ENCODE data around the gene CTNS. TPM values are rescaled to one million over a fixed set of nuclear protein-coding genes. Genes with fewer than 3 reads are reported as not detected.
A peak's percentile ranks its signal among the peaks of the same experiment; 100 is the strongest.

The CTNS gene
- total and polyA plus RNA-seq, 2 of the 13 experiments (the other 11 are each of a cell fraction or from before 2014, with no cell fraction given) = 9.5 to 13.7 TPM

DNA sequence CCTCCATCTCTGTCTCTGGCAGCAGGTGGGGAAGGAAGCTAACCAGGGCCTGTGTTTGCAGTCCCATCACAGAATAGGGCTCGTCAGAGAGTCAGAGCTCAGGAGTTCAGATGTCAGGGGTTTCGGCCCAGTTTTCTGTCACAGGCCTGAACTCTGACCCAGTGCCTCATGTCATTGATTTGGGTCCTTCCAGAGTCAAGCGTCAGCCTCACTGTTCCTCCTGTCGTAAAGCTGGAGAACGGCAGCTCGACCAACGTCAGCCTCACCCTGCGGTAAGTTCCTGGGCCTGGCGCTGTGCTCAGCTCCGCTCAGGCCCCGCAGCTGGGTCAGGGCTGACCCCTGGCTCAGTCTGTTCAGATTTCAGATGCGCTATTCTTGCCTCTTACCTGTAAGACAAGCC is 10.7 kb downstream of the CTNS start (continued):
- TF ChIP-seq, protein P1, sequence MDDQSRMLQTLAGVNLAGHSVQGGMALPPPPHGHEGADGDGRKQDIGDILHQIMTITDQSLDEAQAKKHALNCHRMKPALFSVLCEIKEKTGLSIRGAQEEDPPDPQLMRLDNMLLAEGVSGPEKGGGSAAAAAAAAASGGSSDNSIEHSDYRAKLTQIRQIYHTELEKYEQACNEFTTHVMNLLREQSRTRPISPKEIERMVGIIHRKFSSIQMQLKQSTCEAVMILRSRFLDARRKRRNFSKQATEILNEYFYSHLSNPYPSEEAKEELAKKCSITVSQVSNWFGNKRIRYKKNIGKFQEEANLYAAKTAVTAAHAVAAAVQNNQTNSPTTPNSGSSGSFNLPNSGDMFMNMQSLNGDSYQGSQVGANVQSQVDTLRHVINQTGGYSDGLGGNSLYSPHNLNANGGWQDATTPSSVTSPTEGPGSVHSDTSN (CRISPR knock-in tag; IDR thresholded peaks at IDR 0.05; ENCODE audit: borderline replicate concordance) = no peak
- TF ChIP-seq, protein P2, sequence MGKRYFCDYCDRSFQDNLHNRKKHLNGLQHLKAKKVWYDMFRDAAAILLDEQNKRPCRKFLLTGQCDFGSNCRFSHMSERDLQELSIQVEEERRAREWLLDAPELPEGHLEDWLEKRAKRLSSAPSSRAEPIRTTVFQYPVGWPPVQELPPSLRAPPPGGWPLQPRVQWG (CRISPR knock-in tag; IDR thresholded peaks at IDR 0.05; ENCODE audit: borderline replicate concordance, low read depth) = no peak
- TF ChIP-seq ZFY (CRISPR knock-in tag; IDR thresholded peaks at IDR 0.05) = no peak
- TF ChIP-seq YEATS2 (CRISPR knock-in tag; IDR thresholded peaks at IDR 0.05; ENCODE audit: borderline replicate concordance) = no peak
- no peak for TF ChIP-seq ATRX (CRISPR knock-in tag; IDR thresholded peaks at IDR 0.05; ENCODE audit: borderline replicate concordance)
- TF ChIP-seq, protein P3, sequence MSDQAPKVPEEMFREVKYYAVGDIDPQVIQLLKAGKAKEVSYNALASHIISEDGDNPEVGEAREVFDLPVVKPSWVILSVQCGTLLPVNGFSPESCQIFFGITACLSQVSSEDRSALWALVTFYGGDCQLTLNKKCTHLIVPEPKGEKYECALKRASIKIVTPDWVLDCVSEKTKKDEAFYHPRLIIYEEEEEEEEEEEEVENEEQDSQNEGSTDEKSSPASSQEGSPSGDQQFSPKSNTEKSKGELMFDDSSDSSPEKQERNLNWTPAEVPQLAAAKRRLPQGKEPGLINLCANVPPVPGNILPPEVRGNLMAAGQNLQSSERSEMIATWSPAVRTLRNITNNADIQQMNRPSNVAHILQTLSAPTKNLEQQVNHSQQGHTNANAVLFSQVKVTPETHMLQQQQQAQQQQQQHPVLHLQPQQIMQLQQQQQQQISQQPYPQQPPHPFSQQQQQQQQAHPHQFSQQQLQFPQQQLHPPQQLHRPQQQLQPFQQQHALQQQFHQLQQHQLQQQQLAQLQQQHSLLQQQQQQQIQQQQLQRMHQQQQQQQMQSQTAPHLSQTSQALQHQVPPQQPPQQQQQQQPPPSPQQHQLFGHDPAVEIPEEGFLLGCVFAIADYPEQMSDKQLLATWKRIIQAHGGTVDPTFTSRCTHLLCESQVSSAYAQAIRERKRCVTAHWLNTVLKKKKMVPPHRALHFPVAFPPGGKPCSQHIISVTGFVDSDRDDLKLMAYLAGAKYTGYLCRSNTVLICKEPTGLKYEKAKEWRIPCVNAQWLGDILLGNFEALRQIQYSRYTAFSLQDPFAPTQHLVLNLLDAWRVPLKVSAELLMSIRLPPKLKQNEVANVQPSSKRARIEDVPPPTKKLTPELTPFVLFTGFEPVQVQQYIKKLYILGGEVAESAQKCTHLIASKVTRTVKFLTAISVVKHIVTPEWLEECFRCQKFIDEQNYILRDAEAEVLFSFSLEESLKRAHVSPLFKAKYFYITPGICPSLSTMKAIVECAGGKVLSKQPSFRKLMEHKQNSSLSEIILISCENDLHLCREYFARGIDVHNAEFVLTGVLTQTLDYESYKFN (CRISPR knock-in tag; conservative IDR thresholded peaks at IDR 0.05) = peak; percentile 24; the same call in 1 of the 2 replicates
- no peak for TF ChIP-seq MED1 (CRISPR knock-in tag; IDR thresholded peaks at IDR 0.05)
- TF ChIP-seq SOX5 (CRISPR knock-in tag; IDR thresholded peaks at IDR 0.05; ENCODE audit: borderline replicate concordance) = no peak
- no peak for TF ChIP-seq SP5 (CRISPR knock-in tag; IDR thresholded peaks at IDR 0.05; ENCODE audit: borderline replicate concordance, low read depth)
- no peak for TF ChIP-seq SRF (IDR thresholded peaks at IDR 0.05; ENCODE audit: low read depth, low read length)
- TF ChIP-seq, protein P4, sequence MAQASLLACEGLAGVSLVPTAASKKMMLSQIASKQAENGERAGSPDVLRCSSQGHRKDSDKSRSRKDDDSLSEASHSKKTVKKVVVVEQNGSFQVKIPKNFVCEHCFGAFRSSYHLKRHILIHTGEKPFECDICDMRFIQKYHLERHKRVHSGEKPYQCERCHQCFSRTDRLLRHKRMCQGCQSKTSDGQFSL (CRISPR knock-in tag; IDR thresholded peaks at IDR 0.05) = no peak
- peak; percentile 30; the same call in 1 of the 2 replicates for TF ChIP-seq HNF4A (CRISPR knock-in tag; IDR thresholded peaks at IDR 0.05)
- no peak for TF ChIP-seq ZSCAN30 (CRISPR knock-in tag; IDR thresholded peaks at IDR 0.05)
- 0 out of 2 replicates have a peak, but pooled peaks have one; percentile 28 for TF ChIP-seq SALL1 (CRISPR knock-in tag; IDR thresholded peaks at IDR 0.05)
- no peak for TF ChIP-seq CAMTA2 (CRISPR knock-in tag; IDR thresholded peaks at IDR 0.05; ENCODE audit: borderline replicate concordance)
- TF ChIP-seq ZNF432 (CRISPR knock-in tag; IDR thresholded peaks at IDR 0.05; ENCODE audit: borderline replicate concordance) = no peak
- TF ChIP-seq GLI4 (CRISPR knock-in tag; IDR thresholded peaks at IDR 0.05; ENCODE audit: borderline replicate concordance) = no peak
- TF ChIP-seq, protein P5, sequence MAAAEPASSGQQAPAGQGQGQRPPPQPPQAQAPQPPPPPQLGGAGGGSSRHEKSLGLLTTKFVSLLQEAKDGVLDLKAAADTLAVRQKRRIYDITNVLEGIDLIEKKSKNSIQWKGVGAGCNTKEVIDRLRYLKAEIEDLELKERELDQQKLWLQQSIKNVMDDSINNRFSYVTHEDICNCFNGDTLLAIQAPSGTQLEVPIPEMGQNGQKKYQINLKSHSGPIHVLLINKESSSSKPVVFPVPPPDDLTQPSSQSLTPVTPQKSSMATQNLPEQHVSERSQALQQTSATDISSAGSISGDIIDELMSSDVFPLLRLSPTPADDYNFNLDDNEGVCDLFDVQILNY (CRISPR knock-in tag; conservative IDR thresholded peaks at IDR 0.05) = no peak
- TF ChIP-seq RFXAP (CRISPR knock-in tag; IDR thresholded peaks at IDR 0.05; ENCODE audit: borderline replicate concordance) = no peak
- no peak for TF ChIP-seq MED13 (CRISPR knock-in tag; IDR thresholded peaks at IDR 0.05)
- TF ChIP-seq, protein P6, sequence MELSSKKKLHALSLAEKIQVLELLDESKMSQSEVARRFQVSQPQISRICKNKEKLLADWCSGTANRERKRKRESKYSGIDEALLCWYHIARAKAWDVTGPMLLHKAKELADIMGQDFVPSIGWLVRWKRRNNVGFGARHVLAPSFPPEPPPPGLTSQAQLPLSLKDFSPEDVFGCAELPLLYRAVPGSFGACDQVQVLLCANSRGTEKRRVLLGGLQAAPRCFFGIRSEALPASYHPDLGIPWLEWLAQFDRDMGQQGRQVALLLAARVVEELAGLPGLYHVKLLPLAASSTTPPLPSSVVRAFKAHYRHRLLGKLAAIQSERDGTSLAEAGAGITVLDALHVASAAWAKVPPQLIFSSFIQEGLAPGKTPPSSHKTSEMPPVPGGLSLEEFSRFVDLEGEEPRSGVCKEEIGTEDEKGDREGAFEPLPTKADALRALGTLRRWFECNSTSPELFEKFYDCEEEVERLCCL (CRISPR knock-in tag; IDR thresholded peaks at IDR 0.05; ENCODE audit: borderline replicate concordance) = no peak
- no peak for TF ChIP-seq FOXK1 (CRISPR knock-in tag; IDR thresholded peaks at IDR 0.05; ENCODE audit: borderline replicate concordance, low read depth)

Measured in HepG2 (cell line).